ENCODE measurements around the gene PRR29.

The PRR29 gene

GRCh38 chr17:63997341-63998048, 656 bp upstream of the PRR29 start:
- DNase-seq (ENCODE audit: low spot score) = no peak

- DNase-seq (ENCODE audit: low spot score) = no peak
These were observed 849 bp downstream of the PRR29 start for GRCh38 chr17:63998721-63999679.

- DNase-seq (ENCODE audit: low spot score) = no peak
These were observed 1.8 kb downstream of the PRR29 start for GRCh38 chr17:63999680-64000531.

- DNase-seq (ENCODE audit: low spot score) = no peak
These were observed 3.0 kb downstream of the PRR29 start for GRCh38 chr17:64001091-64001579.

GRCh38 chr17:64001763-64002529, 3.8 kb downstream of the PRR29 start:
- DNase-seq (ENCODE audit: low spot score) = no peak

GRCh38 chr17:64002658-64003525, 4.7 kb downstream of the PRR29 start:
- DNase-seq (ENCODE audit: low spot score) = peak; percentile 3

- peak; percentile 2 for DNase-seq (ENCODE audit: low spot score)
These were observed 5.5 kb downstream of the PRR29 start for GRCh38 chr17:64003526-64004121.

GRCh38 chr17:64004218-64004770, 6.1 kb downstream of the PRR29 start:
- no peak for DNase-seq (ENCODE audit: low spot score)

GRCh38 chr17:64004903-64005733, 7.0 kb downstream of the PRR29 start:
- peak; percentile 5 for DNase-seq (ENCODE audit: low spot score)

- DNase-seq (ENCODE audit: low spot score) = peak; percentile 49
These were observed 7.6 kb downstream of the PRR29 start for GRCh38 chr17:64005734-64006167.

GRCh38 chr17:64006361-64007088, 8.4 kb downstream of the PRR29 start:
- DNase-seq (ENCODE audit: low spot score) = peak; percentile 6

- peak; percentile 6 for DNase-seq (ENCODE audit: low spot score)
These were observed 9.1 kb downstream of the PRR29 start for GRCh38 chr17:64007089-64007837.

- peak; percentile 11 for DNase-seq (ENCODE audit: low spot score)
These were observed 9.7 kb downstream of the PRR29 start for GRCh38 chr17:64007838-64008282.

- DNase-seq (ENCODE audit: low spot score) = no peak
These were observed 10.2 kb downstream of the PRR29 start for GRCh38 chr17:64008346-64008745.

- DNase-seq (ENCODE audit: low spot score) = peak; percentile 6
These were observed 10.7 kb downstream of the PRR29 start for GRCh38 chr17:64008830-64009229.

- DNase-seq (ENCODE audit: low spot score) = peak; percentile 13
These were observed 11.6 kb downstream of the PRR29 start for GRCh38 chr17:64009571-64010402.

All from AG08396 (cell line).